HTERT RPE-1 (cell line): Measurements from ENCODE around the gene NECAB3.

ENCODE experiments used
- in situ Hi-C: fragments of 300-500 bp; cut with MboI; formaldehyde crosslinking; loops from 4 replicates; pipeline ENCODE4 v1.14.3; 2020; ENCODE audit warnings: low sequenced_read_pairs

Gene NECAB3

DNA sequence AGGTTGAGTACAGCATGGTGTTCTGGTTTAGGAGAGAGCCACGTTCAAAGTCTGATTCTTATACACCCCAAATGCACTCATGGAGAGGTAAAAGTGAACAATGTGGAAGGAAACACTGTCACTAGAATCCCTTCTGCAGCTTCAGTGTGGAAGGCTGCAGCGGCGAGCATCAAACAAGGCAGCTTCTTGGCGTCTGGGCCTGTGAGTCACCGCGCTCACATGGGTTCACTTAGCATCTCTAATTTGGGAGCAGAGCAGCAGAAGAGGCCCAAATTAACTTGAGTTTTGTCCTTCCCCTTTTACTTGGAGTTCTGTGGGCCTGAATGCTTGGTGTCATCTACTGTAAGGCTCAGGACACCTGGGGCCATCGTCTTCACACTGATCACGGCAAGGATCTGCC lies 22.9 kb upstream of the NECAB3 start:
- in situ Hi-C loops = no loop called here

DNA sequence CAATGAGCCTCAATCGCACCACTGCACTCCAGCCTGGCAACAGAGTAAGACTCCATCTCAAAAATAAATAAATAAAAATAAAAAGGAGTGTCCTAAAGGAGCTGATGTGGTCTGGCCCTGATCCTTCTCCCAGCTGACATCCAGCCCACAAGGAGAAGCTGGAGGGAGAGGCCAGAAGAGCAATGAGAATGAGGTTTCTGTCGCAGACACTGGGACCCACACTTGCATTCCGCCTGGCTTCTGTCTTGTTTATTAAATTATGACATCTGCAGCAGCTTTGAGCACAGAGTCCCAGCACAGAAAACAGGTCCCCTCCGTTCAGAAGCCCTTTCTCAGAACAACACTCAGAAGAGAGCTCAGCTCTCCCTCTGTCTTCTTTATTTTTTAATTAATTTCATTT lies 22.2 kb upstream of the NECAB3 start:
- in situ Hi-C loops = no loop called here

DNA sequence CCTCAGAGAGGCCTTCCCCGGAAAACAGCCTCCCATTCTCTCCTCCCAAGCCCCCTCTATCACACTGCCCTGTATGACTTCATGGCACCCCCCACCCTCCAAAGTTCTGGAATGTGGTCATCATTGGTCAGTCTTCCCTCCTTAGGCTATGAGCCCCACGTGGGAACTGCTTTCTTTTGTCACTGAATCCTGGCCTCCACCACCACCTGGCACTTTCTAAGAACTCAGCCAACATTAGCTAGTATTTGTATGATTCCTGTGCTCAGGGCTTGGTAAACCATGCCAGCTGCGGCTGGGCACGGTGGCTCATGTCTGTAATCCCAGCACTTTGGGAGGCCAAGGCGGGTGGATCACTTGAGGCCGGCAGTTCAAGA lies 20.4 kb upstream of the NECAB3 start:
- in situ Hi-C loops = no loop called here

DNA sequence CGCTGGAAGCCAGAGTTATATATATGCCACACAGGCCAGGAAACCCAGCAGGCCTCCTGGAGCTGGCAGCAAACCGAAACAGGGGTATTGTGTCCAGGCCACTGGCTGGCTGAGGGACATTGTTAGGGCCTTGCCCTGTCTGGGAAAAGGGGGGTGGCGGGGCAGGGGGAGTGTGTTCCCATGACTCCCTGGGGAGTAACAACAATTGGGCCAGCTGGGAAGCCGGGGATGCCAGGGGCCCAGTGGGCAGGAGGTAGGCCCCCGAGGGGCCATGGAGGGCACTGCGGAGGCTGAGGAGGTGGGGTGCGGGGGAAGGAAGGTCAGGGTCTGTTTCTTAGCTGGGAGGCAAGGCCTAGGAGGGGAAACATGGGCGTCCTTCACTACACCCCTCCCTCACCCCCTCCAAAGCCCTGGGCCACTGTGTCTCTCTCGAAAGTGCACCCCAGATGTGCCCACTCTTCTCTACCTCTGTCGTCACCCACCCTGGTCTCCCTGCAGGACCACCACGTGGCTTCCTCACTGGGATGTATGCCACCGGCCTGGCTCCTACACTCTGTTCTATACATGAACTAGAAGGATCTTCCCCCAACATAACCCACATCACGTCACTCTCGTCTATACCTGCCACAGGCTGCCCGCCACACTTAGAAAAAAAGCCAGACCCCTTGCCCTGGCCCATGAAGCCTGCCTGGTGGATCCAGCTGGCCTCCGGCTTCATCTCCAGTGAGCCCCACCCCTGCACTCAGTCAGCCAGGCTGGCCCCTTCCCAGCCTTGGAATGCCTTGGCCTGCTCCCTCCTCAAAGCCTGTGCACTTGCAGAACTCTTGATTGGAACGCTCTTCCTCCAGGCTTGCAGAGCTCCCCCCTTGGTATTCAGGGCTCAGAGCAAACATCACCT lies 19.8 kb upstream of the NECAB3 start:
- in situ Hi-C loops = no loop called here

DNA sequence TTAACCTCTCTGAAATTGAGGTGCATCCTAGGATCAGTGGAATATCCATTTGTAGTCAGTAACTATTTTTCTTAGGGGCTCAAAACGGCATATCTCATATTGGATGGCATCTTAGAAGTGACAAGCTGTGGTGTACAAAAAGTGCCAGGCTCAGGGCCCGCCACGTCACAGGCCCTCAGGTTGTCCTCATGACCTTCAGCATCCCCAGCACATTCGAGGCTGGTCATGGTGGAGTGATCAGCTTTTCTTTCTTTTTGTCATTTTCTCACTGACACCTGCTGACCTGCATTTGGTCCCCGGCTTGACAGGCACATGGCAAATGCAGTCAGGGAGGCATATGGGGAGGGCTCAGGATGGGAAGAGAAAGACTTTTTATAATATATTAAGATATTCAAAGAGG lies 19.1 kb upstream of the NECAB3 start:
- in situ Hi-C loops = no loop called here

DNA sequence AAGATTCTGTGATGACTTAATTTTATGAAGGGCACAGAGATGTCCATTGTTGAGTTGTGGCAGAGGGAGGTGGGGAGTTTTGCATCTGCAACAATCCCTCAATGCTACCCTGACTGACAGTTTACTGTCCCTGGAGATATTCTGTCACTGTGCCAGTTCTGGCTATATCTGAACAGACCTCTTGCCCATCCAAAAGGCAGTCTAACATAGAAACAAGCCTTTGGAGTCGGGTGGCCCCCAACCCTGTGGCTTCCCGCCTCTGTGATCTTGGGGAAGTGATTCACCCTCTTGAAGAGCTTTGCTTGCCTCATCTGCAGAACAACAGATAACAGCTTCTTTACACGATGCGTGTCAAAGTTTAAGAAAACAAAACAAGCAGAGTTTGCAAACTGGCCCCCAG lies 15.7 kb upstream of the NECAB3 start:
- in situ Hi-C loops = no loop called here

DNA sequence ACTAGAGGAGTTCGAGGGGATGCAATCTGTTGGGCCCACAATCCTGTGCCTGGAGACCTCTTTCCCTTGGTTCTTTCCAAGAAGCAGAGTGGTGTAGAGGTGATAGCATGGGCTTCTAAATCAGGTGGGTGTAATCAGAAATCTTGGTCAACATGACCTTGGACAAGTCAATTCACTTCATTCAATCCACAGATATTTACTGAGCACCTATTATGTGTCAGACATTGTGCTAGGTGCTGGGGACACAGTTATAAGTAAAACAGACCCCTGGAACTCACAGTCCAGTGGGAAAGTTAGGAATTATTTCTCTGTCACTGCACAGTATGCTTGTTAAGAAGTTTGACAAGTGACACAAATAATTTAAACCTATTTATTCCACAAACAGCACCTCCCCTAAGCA lies 15.3 kb upstream of the NECAB3 start:
- in situ Hi-C loops = no loop called here

DNA sequence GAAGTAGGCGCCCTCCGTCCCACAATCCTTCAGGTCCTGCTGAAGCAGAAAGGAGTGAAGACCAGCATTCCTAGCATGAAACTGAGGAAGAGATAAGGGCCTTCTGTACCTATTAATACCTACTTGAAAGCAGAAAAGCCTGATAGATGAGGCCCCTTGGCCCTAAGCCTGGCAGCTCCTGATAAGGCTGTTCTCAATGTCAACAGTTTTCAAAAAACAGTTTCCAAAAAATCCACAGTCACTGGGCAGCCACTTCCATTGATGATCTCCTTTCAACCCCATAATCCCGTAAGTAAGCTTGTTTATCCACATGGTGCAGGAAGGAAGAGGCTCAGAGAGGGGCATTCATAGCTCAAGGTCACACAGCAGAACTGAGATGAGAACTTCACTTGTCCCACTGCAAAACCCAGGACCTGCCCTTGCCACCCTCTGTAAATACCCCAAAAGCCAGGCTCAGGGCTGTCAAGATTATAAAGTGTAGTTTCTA lies 14.8 kb upstream of the NECAB3 start:
- in situ Hi-C loops = no loop called here

DNA sequence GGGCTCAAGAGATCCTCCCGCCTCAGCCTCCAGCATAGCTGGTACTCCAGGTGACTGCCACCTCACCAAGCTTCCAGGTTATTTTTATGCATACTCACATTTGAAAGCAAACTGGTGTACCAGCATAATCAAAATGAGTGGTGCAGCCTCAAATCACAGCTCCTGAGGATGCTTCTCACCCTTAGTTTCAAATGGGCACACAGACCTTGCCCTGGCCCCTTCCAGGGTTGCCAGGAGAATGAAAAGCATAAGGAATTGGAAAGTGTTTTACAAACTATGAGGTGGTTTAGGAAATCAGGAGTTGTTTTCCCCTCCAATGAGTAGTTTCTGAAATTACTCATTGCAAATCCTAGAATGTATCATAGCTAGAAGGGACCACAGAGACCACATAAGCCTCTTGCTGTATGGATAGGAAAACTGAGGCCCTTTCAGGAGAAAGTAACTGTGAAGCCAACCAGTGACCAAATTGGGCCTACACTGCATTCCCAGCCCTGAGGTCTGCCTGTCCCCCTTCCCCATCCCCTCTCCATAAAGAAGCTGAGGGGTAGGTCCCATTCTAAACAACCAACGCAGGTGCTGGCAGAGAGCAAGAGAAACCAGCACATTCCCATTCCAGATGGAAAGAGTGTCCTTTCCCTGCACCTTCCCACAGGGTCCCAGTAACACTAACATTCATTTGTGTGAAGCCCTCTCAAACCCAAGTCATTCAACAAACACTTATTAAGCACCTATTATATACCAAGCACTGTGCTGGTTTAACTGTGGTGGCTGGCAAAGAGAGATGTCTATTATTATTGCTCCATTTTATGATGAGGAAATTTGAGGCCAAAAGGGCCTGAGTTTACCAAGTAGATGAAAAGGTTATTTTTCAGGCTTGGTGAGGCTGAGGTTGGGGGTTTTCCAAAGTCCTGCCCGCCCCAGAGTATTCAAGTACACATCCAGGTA lies 14.0 kb upstream of the NECAB3 start:
- in situ Hi-C loops = no loop called here

DNA sequence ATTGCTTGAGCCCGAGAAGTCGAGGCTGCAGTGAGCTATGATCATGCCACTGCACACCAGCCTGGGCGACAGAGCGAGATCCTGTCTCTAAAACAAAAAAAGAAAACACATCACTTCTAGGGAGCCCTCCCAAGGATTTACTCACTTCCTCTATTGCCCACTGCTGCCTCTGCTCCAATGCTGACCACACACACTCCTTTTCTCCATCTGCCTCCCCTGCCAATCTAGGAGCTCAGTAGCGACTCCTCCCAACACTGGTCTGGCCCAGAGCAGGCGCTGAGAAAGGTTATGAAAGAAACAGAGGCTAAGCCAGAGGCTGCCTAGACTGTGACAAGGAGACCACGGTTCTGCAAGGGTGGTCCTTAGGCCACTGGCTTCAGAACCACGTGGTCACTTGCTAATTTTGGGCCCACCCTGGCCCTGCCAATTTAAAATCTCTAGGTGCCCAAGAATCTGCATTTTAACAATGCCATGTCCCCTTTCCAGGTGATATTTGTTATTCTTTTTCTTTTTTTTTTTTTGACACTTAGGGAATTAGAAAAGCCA lies 13.2 kb upstream of the NECAB3 start:
- in situ Hi-C loops = no loop called here

DNA sequence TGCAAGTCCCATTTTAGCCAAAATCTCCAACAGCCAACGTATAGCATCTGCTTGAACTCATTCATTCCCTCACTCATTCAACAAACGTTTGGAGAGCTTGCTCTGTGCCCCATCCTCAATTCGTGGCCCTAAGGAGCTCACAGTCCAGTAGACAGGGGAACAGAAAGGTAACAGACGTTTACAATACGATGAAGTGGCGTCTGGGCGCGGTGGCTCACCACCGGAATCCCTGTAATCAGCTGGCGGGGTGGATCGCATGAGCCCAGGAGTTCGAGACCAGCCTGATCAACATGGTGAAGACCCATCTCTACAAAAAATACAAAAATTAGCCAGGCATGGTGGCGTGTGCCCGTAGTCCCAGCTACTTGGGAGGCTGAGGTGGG lies 12.7 kb upstream of the NECAB3 start:
- in situ Hi-C loops = no loop called here

DNA sequence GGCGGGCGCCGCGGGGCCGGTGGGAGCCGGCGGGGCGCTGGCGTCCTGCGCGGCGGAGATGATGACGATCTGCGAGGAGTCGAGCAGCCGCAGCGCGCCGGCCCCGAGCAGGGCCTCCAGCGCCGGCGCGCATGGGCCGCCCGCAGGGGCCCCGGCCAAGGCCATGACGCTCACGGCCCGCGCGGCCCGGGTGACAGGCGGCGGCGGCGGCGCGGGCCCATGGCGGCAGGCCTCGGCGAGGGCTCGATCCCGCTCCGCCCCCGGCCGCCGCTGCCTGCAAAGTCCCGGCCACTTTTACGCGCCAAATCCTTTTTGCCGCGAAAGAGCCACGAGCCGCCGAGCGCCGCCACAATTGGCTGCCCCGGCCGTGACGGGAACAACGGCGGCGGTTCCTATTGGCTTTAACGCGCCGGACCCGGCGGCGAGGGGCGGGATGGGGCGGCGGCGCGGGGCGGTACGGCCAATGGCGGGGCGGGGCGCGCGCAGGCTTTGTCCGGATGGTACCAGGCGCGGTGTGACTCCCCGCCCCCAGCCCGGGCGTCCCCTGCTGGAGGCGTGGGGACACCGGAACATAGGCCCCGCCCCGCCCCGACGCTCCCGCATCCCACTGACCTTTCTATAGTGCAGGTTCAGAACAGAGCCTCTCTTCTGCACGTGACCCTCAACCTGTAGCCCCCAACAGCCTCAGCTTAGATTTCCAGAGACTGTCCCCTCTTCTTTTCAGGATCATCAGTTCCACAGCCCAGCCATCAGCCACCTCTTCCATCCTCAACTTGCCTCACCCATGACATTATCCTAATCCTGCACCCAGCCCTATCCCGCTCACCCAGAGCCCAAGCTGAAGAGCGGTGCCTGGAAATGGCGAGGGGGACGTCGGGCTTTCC lies 12.1 kb upstream of the NECAB3 start, which contains the start of gene E2F1:
Gene E2F1, minus strand, starts transcription at position 286 of the 884 bp plus-strand sequence. Its CDS starts 121 bp downstream, at position 165.
- in situ Hi-C loops = no loop called here

DNA sequence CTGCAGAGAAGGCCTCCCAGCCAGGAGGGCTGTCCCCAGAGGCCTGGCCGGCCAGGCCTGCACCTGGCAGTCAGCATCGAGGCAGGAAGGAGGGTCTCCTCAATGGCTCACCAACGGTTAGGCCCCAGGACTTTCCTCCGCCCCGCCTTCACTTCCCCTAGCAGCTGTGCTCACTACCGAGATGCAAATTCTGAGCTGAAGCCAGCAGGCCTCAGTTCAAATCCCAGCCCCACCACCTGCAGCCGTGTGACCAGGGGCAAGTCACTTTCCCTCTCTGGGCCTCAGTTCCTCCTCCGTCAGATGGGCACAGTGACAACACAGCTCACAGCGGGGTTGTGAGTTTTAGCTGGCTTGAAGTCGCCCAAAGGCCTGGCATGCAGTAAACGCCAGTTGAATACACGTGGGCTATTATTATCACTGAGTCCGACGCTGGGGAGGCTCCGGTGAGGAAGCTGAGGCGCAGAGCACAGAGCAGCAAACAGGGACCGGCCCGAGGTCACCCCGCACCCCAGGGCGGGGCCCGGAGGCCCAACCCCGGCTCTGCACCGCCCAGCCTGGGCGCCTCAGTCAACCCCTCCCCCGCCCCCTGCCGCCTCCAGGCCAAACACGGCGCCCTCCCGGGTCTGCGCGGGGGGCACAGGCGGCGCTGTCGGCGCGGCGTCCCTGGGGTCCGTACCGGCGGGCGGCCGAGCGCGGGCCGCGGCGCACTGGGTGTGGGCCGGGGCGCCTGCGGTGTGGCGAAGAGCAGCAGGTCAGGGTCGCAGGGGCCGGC lies 11.3 kb upstream of the NECAB3 start:
- in situ Hi-C loops = no loop called here

DNA sequence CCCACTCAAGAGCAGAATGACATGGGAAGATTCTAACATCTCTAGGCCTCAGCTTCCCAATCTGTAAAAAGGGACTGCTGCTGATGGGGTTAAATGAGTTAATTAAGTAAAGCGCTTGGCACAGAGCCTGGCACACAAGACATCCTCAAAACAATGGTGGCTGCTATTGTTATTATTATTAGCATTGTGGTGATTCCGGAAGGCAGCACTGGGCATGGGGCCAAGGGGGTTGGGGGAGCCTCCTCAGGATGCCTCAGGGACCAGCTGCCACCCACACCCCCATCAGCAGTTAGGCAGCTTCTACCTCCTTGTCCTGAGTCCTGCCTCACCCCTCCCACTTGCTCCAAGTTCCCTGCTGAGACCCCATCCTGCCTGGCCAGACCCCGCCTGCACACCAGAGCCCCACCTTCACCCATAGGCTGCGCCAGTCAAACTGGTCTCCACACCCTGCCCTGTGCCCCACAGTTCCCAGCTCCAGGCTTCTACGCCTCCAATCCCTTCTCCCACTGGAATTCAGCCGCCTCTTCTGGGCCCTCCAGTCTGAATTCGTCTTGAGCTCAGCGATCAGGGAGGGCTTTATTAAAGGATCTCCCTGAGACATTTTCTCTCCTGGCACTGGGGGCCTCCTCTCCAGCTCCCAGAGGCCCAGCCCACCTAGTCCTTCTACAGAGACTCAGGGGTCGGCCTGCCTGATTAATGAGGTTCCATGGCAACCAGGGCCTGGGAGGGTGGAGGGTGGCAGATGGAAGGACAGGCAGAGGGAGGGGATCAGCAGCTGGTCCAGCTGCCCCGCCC lies 10.5 kb upstream of the NECAB3 start:
- in situ Hi-C loops = no loop called here

DNA sequence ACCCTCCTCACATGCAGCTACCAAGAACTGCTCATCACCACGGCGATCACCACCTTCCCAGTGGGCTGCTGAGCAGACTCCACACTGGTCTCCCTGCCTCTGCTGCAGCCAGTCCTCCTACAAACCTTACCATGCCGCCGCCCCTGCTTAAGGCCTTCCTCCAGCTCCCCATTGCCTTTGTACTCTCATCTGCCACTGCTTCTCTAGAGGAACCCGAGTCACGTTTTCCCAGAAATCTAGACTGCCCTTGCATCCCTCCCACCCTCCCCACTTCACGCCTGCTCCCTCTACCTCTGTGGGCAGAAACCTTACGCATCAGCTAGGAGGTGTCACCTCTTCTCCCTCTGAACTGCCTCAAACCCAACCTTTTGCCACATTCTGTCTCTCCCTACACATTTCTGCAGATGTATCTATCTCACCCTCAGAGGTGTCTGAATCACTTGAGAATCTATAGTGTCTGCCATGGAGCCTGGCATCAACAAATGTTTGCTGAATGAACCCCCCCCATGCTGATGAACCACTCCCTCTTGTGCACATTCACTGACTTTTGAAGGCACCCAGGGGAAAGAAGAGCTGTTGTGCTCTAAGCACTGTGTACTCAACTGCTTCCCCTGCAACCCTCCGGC lies 7.6 kb upstream of the NECAB3 start:
- in situ Hi-C loops = no loop called here

DNA sequence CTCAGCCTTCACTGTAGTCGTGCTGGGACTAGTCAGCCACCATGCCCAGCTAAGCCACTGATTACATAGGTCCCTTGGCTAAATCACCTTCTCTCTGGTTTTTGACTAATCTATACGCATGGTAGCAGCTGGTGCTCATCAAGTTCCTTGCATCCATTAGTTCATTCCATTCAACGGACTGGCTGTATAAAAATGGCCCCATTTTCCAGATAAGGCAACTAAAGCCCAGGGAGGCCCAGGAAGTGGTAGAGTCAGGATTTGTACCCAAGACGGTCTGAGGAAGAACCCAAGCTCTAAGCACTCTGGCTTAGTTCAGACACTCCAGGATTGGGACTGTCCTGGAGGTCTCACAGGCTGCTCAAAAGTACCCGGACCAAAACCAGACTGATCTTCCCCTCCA lies 7.1 kb upstream of the NECAB3 start:
- in situ Hi-C loops = no loop called here

DNA sequence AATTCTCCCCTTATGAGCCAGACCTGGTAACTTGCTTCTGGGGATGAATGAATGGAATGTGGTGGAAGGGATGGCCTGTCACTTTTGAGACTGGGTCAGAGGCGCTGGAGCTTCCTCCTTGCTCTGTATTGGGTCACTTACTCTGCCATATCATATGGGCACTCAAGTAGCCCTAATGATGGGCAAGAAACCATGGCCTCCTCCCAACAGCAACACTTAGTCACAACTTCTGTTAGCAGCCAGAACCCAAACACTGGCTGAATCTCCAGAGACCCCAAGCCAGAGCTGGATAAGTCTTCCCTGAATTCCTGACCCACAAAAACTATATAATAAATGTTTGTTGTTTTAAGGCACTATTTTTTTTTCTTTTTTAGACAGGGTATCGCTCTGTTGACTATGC lies 6.5 kb upstream of the NECAB3 start:
- in situ Hi-C loops = no loop called here

DNA sequence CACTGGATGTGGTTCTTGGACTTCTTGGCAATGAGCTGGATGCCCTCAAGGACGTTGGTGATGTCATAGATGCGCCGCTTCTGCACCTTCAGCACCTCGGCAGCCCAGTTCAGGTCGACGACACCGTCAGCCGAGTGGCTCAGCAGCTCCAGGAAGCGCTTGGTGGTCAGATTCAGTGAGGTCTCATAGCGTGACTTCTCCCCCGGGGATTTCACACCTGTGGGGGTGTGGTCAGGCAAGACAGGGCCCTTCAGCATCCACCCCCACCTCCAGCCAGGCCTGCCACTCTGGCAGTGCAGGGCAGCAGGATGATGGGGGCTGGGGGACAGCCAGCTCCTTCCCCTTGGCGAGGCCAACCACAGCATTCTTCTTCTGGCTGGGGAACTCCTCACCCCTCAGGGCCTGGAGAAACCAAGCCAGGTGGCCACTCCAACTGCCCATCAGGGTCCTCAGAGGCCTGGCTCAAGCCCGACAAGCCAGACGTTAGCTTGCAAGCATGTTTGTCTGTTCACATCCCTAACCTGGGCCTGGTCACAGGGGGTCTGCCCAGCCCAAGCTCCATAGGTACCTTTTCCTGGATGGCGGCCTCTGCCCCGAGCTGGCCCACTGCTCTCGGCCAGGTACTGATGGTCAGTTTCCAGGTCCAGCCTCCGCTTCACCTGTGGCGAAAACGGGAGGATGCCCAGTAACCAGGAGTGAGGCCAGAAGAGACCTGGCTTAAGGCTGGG lies 5.7 kb upstream of the NECAB3 start:
- in situ Hi-C loops = no loop called here
